ENCODE measurements around the gene PLXNA2. TPM values are rescaled to one million over a fixed set of nuclear protein-coding genes. Genes with fewer than 3 reads are reported as not detected.

Gene PLXNA2
- total RNA-seq, 1 donor from 2014 or later, result 14.1 TPM

DNA sequence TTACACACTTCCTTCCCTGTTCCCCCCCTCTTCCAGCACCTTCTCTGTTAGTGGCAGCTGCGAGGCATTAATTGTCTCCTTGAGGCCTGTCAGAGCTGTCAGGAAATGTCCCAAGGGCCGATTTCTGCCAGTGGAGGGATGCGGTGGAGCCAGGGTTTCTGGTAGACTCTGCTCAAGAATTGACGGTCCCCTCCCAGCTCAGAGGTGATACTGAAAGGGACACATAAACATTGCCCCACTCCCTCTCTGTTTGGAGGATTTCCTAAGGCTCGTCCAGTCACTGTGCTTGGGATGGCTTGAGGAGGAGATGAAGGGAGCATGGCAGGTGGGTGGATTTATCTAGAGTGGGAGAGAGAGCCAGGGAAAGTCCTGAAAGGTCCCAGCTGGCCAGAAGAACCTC lies 271.8 kb downstream of the PLXNA2 start:
- no peaks in the 10 kb centered on the region for H3K4me1 ChIP-seq (ENCODE audit: control insufficient read depth in 3 of 3, insufficient read depth in 3 of 3, low read length in 3 of 3)
- H3K27ac ChIP-seq (ENCODE audit: low read depth, low read length), result no peak overlapping the region
- no peaks in the 10 kb centered on the region for H3K27me3 ChIP-seq (ENCODE audit: control insufficient read depth in 3 of 3, insufficient read depth in 3 of 3, low read length in 3 of 3)
- H3K36me3 ChIP-seq (ENCODE audit: control insufficient read depth in 3 of 3, insufficient read depth in 3 of 3, low read length in 3 of 3), result no peaks in the 10 kb centered on the region
- H3K4me3 ChIP-seq (ENCODE audit: low read length in 3 of 3), result no peak overlapping the region
- H3K9me3 ChIP-seq (ENCODE audit: control insufficient read depth in 3 of 3, low read length in 3 of 3), result no peaks in the 10 kb centered on the region
- H3K9ac ChIP-seq (ENCODE audit: low read depth in 1 of 3, low read length in 3 of 3), result no peak overlapping the region

Small RNA genes lying within 50 kb of the gene (small RNA-seq; reads per million reads assigned to genes)
- gene AL606753.1, result not detected

Measured in skeletal muscle tissue (tissue), 5 donors.